GM18507 (cell line): Measurements from ENCODE around the gene PLP2.

Source experiments
- DNase-seq: peaks from one replicate; pipeline ENCODE4 v3.0.0; 2011; ENCODE audit warnings: low read depth; ENCODE audit not compliant: insufficient read length; ENCODE audit errors: extremely low spot score
- FAIRE-seq: peaks from 2 replicates; lab custom pipeline; 2011; peaks lifted over from hg19 to GRCh38; lab: Jason Lieb, UNC

The PLP2 gene

DNA sequence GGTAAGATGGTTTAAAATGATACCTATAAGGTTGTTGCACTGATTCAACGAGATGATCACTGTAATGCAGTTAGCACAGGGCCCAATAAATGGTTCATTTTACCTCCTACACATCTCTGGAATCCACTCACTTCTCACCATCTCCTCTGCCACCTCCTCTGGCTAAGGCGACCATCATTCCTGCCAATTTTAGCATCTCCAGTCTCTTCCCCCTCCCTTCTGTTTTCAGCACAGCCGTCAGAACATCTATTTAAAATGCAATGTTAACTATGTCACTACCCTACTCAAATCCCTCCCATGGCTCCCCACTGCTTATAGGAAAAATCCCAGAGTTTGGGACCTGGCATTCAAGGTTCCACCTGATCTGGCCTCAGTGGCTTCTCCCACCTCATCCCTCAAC lies 31.8 kb downstream of the PLP2 start:
- FAIRE-seq: no peak

GRCh38 chrX:49204017-49204416 lies 32.3 kb downstream of the PLP2 start:
- FAIRE-seq: no peak
- no peak for DNase-seq

More for the DNA sequence above, 31.8 kb downstream of the PLP2 start:
- DNase-seq: no peak

DNA sequence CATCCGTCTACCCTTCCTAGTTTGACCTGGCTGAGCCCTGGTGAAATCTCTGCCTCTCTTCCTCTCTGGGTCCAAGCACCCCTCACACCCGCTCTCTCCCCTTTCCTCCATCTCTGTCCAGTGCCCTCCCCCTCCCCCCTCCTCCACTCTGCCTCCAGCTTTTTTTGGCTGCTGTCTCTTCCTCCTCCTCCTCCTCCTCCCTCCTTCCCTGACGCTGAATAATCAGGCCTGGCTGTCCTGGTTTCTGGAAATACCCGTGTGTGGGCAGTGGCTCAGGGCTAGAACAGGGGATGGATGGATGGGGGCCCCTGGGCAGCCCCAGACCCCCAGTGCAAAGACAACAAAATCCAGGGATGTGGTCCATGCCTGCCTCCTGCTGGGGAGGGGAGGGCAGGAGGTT lies 33.0 kb downstream of the PLP2 start:
- FAIRE-seq (no peak), DNase-seq (no peak)

GRCh38 chrX:49205443-49205842 lies 33.7 kb downstream of the PLP2 start:
- DNase-seq (no peak), FAIRE-seq (no peak)

DNA sequence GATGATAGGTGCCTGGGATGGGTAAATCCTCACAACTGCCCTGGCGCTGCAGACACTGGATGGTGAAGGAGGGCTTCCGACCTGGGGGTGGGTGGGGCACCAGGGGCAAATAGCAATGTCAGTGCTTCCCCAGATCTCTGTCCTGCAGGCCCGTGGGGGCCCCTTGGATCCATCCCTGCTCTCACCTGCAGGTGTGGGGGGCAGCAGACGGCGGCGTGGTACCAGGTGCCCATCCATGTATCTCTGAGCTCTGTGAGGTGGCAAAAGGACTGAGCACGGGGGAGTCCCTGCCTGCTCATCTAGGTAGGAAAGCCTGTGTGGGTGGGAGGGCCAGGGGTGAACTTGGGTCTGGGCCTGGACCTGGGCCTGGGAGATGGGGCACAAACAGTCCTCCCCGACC lies 34.8 kb downstream of the PLP2 start:
- DNase-seq: no peak
- FAIRE-seq: no peak

- no peak for FAIRE-seq
- DNase-seq: no peak
These were observed 36.7 kb downstream of the PLP2 start for GRCh38 chrX:49208399-49208798.

GRCh38 chrX:49209434-49210251 lies 37.9 kb downstream of the PLP2 start:
- FAIRE-seq: no peak

GRCh38 chrX:49210406-49210805 lies 38.7 kb downstream of the PLP2 start:
- FAIRE-seq: no peak

More at GRCh38 chrX:49209434-49210251, 37.9 kb downstream of the PLP2 start:
- no peak for DNase-seq

DNA sequence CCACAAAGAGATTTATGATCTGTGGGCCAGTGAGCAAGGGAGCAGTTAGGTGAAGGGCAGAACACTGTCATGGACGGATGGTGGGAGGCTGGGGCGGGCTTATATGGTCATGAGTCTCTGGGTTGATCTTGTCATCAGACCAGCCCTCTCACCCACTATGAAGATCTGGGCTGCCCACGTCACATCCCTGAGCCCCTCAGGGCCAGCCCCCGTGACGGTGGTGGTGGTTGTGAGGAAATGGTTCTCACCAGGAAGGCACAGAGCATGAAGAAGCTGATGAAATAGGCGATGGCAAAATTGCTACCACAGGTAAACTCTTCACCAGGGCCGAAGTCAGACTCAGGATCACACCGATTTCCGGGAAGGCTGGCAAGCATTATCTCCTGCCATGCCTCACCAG lies 39.4 kb downstream of the PLP2 start:
- FAIRE-seq (no peak), DNase-seq (no peak)

More at GRCh38 chrX:49210406-49210805, 38.7 kb downstream of the PLP2 start:
- no peak for DNase-seq

- FAIRE-seq (no peak), DNase-seq (no peak)
These were observed 40.5 kb downstream of the PLP2 start for GRCh38 chrX:49212209-49212608.

DNA sequence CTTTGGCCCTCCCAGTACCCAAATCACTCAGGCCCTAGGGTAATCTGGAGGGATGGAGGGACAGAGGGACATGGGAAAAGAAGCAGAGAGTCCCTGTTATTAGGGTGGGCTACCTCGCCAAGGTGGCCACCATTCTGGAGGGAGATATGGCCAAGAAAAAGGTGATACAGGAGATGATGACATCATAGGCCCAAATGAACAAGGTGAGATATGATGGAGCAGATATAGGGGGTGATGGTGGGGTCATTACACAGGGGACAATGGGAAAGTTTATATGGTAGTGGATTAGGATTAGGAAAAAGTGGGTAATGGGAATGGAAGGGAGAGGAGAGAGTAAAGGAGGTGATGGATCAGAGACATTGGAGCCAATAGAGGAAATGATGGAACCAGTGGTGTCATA lies 41.2 kb downstream of the PLP2 start:
- DNase-seq: no peak
- FAIRE-seq: peak; percentile 12

DNA sequence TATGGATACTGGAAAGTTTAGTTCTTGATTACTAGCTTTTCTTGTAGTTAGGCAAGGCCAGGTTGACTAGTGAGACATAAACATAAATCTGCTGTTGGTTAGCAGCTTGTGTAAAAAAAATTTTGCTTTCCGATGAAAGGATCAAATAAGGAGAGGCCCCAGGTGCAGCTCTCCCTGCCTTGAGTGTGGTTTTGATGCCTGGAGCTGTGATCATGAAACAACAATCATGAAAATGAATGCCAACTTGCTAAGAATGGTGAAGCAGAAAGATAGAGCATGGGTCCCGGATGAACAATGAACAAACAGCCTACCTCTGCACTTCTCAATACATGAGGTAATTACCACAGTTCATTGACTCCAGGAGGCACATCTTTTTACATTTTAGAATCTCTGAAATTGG lies 42.7 kb downstream of the PLP2 start:
- no peak for DNase-seq
- no peak for FAIRE-seq

DNA sequence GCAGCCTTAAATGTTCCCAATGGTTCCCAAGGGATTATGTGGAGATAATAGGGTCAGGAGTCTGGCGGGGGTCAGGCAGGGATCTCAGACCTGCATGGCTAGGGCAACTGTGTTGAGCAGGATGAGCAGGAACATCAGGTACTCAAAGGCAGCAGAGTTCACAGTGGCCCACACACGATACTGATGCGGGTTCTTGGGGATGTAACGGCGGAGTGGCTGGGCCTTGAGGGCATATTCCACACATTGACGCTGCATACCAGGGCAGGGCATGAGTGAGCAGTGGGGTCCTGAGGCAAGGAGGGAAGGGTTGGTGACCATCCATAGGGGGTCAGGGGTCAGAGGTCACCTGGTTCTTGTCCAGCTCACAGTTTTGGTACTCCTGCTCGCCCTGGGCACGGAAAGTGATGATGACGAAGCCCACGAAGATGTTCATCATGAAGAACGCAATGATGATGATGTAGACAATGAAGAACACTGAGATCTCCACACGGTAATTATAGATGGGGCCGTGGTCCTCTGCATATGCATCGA lies 43.4 kb downstream of the PLP2 start:
- no peak for DNase-seq
- no peak for FAIRE-seq

DNA sequence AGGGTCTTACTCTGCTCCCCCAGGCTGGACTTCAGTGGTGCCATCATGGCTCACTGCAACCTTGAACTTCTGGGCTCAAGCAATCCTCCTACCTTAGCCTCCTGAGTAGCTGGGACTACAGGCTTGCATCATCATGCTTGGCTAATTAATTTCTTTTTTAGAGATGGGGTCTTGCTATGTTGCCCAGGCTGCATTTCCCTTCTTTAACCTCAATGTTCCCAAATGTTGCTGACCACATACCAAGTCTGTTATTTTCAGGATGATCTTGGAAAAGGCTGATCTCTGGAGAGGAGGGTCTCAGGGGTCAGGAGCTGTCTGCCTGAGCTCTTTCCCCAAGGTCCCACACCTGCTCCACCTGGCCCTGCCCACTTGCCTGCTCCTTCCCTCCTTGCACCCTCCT lies 48.4 kb downstream of the PLP2 start:
- no peak for FAIRE-seq
- DNase-seq: no peak

DNA sequence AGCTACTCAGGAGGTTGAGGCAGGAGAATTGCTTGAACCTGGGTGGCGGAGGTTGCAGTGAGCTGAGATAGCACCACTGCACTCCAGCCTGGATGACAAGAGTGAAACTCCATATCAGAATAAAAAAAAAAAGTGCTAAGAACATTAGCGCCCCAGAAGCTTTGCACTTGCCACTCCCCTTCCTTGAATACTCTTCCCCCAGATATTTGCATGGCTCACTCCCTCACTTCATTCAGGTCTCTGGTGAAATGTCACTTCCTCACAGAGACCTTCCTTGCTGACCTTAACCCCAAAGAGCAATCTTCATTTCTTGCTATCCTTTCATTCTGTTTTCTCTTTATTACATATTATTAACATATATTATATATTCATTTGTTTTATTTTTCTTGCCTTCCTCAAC lies 50.2 kb downstream of the PLP2 start:
- DNase-seq (no peak), FAIRE-seq (no peak)
